ENCODE results near the gene CTRB1.

DNA sequence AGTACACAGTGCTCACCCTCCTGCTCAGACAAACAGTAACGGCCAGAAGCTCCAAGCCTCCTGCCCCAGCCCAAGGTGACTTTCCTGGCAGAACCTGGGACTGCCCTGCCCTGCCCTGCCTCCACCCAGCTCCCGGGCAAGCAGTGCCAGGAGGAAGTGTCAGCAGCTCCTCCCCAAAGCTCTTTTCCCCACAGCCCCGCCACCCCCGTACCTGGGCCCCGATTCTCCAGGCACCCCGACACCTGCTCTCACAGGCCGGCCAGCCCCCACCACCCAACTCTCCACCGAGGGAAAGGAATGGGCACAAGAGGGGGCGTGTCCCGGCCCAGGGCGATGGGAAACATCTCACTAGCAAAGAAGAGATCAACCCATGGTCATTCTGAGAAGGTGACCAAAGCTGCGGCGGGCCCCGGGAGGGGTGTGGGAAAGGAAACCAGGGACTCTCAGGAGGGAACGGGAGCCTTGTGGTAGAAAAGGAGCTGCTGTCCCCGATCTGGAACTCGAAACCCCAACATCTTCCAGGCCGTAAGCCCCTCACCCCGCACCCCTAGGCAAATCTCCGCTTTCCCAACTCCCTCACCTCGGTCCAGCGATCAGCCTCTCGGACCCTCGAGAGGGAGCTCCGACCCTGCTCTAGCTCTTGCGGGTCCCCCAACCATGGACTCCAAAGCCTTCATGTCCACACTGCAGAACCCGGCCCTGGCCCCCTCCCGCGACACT is 31.5 kb downstream of the CTRB1 start:
- TF ChIP-seq, protein P1, sequence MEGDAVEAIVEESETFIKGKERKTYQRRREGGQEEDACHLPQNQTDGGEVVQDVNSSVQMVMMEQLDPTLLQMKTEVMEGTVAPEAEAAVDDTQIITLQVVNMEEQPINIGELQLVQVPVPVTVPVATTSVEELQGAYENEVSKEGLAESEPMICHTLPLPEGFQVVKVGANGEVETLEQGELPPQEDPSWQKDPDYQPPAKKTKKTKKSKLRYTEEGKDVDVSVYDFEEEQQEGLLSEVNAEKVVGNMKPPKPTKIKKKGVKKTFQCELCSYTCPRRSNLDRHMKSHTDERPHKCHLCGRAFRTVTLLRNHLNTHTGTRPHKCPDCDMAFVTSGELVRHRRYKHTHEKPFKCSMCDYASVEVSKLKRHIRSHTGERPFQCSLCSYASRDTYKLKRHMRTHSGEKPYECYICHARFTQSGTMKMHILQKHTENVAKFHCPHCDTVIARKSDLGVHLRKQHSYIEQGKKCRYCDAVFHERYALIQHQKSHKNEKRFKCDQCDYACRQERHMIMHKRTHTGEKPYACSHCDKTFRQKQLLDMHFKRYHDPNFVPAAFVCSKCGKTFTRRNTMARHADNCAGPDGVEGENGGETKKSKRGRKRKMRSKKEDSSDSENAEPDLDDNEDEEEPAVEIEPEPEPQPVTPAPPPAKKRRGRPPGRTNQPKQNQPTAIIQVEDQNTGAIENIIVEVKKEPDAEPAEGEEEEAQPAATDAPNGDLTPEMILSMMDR (IDR thresholded peaks at IDR 0.05): no peak
- no peak for TF ChIP-seq POLR2A (IDR thresholded peaks at IDR 0.05)
- TF ChIP-seq EP300 (IDR thresholded peaks at IDR 0.05): no peak
- no peak for TF ChIP-seq POLR2AphosphoS5 (IDR thresholded peaks at IDR 0.05)
